ENCODE results near the gene ZBTB11.

GRCh38 chr3:101676216-101676764 lies 642 bp downstream of the ZBTB11 start:
- TF ChIP-seq POLR2A (IDR thresholded peaks at IDR 0.05): peak; percentile 16 to 90
- peak in 1 of 6 experiments; percentile 3 for TF ChIP-seq CTCF (IDR thresholded peaks at IDR 0.05)

Data from adrenal gland (tissue), 5 donors.